ENCODE results near the gene MYH10. TPM values are rescaled to one million over a fixed set of nuclear protein-coding genes. Genes with fewer than 3 reads are reported as not detected.
A peak's percentile ranks its signal among the peaks of the same experiment; 100 is the strongest.

MYH10 gene
- total and polyA plus RNA-seq, 9 of the 15 experiments (the other 6 are each of a cell fraction or from before 2014, with no cell fraction given) = 16.3 to 95.3 (median 39.7) TPM

- no peak for TF ChIP-seq ZNF507 (tag; conservative IDR thresholded peaks at IDR 0.05)
- no peak for TF ChIP-seq TOE1 (IDR thresholded peaks at IDR 0.05; ENCODE audit: borderline replicate concordance)
- TF ChIP-seq TOE1 (CRISPR knock-in tag; IDR thresholded peaks at IDR 0.05; ENCODE audit: borderline replicate concordance, low read depth) = no peak
- peak; percentile 21; the same call in 1 of the 2 replicates for TF ChIP-seq ZNF766 (CRISPR knock-in tag; conservative IDR thresholded peaks at IDR 0.05)
- no peak for TF ChIP-seq CBX3 (IDR thresholded peaks at IDR 0.05; ENCODE audit: borderline replicate concordance in 1 of 2, low read length in 2 of 2)
- TF ChIP-seq MEIS2 (IDR thresholded peaks at IDR 0.05; ENCODE audit: partially characterized antibody) = peak; percentile 39
- TF ChIP-seq ZBTB33 (CRISPR knock-in tag; IDR thresholded peaks at IDR 0.05) = no peak
- no peak for TF ChIP-seq NBN (IDR thresholded peaks at IDR 0.05; ENCODE audit: low read depth)
- 0 out of 2 replicates have a peak, but pooled peaks have one; percentile 53 for TF ChIP-seq TARDBP (IDR thresholded peaks at IDR 0.05)
- no peak for TF ChIP-seq COPS2 (conservative IDR thresholded peaks at IDR 0.05)
- peak; percentile 92 for TF ChIP-seq ASH1L (IDR thresholded peaks at IDR 0.05; ENCODE audit: borderline replicate concordance, low read depth, partially characterized antibody)
- TF ChIP-seq FOXO4 (CRISPR knock-in tag; IDR thresholded peaks at IDR 0.05) = no peak
- peak; percentile 43; the same call in 1 of the 2 replicates for TF ChIP-seq GATAD2B (IDR thresholded peaks at IDR 0.05; ENCODE audit: borderline replicate concordance)
- TF ChIP-seq ZNF696 (CRISPR knock-in tag; conservative IDR thresholded peaks at IDR 0.05) = no peak
- TF ChIP-seq TSHZ1 (CRISPR knock-in tag; IDR thresholded peaks at IDR 0.05) = no peak
- peak; percentile 38 to 86; a peak in 2 of 4 replicates for TF ChIP-seq NONO (IDR thresholded peaks at IDR 0.05; ENCODE audit: low read depth in 2 of 2, low read length in 1 of 2)
- no peak for TF ChIP-seq ZNF23 (CRISPR knock-in tag; IDR thresholded peaks at IDR 0.05)
- peak; percentile 51 for TF ChIP-seq ESRRA (IDR thresholded peaks at IDR 0.05; ENCODE audit: borderline replicate concordance, low read depth)
- TF ChIP-seq KAT7 (CRISPR knock-in tag; IDR thresholded peaks at IDR 0.05; ENCODE audit: borderline replicate concordance) = no peak
- TF ChIP-seq RBM25 (IDR thresholded peaks at IDR 0.05; ENCODE audit: low read depth, low read length, severe bottlenecking) = peak; percentile 95
- TF ChIP-seq POLR2AphosphoS5 (IDR thresholded peaks at IDR 0.05; ENCODE audit: control insufficient read depth, insufficient read depth, low read depth, low read length) = no peak; the same call in 1 of the 2 replicates
Observed at GRCh38 chr17:8630802-8631553, 453 bp upstream of the MYH10 start (continued).

All from K562 (cell line).